Activated CD8-positive, alpha-beta T cell treated with anti-CD3 and anti-CD28 coated beads for 36 hours (primary cell): ENCODE measurements around the gene PORCN. TPM values are rescaled to one million over a fixed set of nuclear protein-coding genes. Genes with fewer than 3 reads are reported as not detected.

Source experiments
- ATAC-seq: fragments of 200-7000 bp; cut with Tn5 transposase; one replicate; pipeline ENCODE4 v1.10.0; 2021; ENCODE audit warnings: mild to moderate bottlenecking, moderate library complexity
- CTCF ChIA-PET: fragments of 350-600 bp; sonication (Branson Sonifier 250); formaldehyde crosslinking; loops from one replicate; lab custom pipeline; 2021; ENCODE audit warnings: antibody characterized with exemption; lab: Charles Lee
- POLR2A ChIA-PET: fragments of 350-600 bp; sonication (Branson Sonifier 250); formaldehyde crosslinking; loops from one replicate; lab custom pipeline; 2021; ENCODE audit warnings: antibody characterized with exemption; lab: Charles Lee
- DNase-seq: peaks from one replicate; pipeline ENCODE4 v3.0.0-alpha.2; 2020
- H3K27ac Mint-ChIP-seq: one replicate; pipeline ENCODE4 v1.8.0; 2021; ENCODE audit warnings: mild to moderate bottlenecking, mixed read lengths
- H3K27me3 Mint-ChIP-seq: one replicate; pipeline ENCODE4 v1.8.0; 2021; ENCODE audit warnings: mixed read lengths
- H3K36me3 Mint-ChIP-seq: one replicate; pipeline ENCODE4 v1.8.0; 2021; ENCODE audit warnings: low read depth, mixed read lengths
- H3K4me1 Mint-ChIP-seq: one replicate; pipeline ENCODE4 v1.8.0; 2021; ENCODE audit warnings: low read depth, mixed read lengths
- H3K4me3 Mint-ChIP-seq: one replicate; pipeline ENCODE4 v1.8.0; 2021; ENCODE audit warnings: mild to moderate bottlenecking, moderate library complexity, mixed read lengths
- H3K9me3 Mint-ChIP-seq: one replicate; pipeline ENCODE4 v1.8.0; 2021; ENCODE audit warnings: mixed read lengths
- CTCF ChIP-seq: fragments of 200-600 bp; IDR thresholded peaks from one replicate; pipeline ENCODE4 v1.8.0; 2022; ENCODE audit warnings: antibody characterized with exemption, mild to moderate bottlenecking
- intact Hi-C: fragments of 100-400 bp; cut with micrococcal nuclease; formaldehyde crosslinking; loops from one replicate; pipeline ENCODE4 v1.10.0; 2022
- total RNA-seq, 2 experiments: library from RNA; stranded (reverse); gene quantifications; one replicate each; pipeline ENCODE4 v1.2.3, GENCODE V29; 2021

Gene PORCN
- total RNA-seq, 2 experiments from 2014 or later: 13.9 to 16.9 TPM

GRCh38 chrX:48511560-48511959 is 2.8 kb downstream of the PORCN start:
- intact Hi-C loops: no loop called here
- POLR2A ChIA-PET: no interaction called here

GRCh38 chrX:48512371-48512935 is 3.7 kb downstream of the PORCN start:
- Mint-ChIP-seq H3K9me3 (no peaks in the 10 kb centered on the region), H3K4me3 (no peak overlapping the region), H3K4me1 (peaks cover 33% of the 10 kb centered on the region), H3K27ac (no peak overlapping the region), H3K36me3 (peaks cover 3% of the 10 kb centered on the region), H3K27me3 (no peaks in the 10 kb centered on the region)
- POLR2A ChIA-PET: no interaction called here
- CTCF ChIA-PET: no interaction called here
- no peak for DNase-seq
- intact Hi-C loops: no loop called here
- TF ChIP-seq CTCF: no peak
- ATAC-seq: no peak

More at GRCh38 chrX:48511560-48511959, 2.8 kb downstream of the PORCN start:
- H3K27me3 Mint-ChIP-seq: no peaks in the 10 kb centered on the region
- no peak for TF ChIP-seq CTCF
- ATAC-seq: no peak
- H3K36me3 Mint-ChIP-seq: peaks cover 3% of the 10 kb centered on the region
- CTCF ChIA-PET: no interaction called here
- DNase-seq: no peak
- H3K4me3 Mint-ChIP-seq: no peak overlapping the region
- H3K4me1 Mint-ChIP-seq: peaks cover 27% of the 10 kb centered on the region
- H3K9me3 Mint-ChIP-seq: no peaks in the 10 kb centered on the region
- H3K27ac Mint-ChIP-seq: no peak overlapping the region

GRCh38 chrX:48513670-48514069 is 4.9 kb downstream of the PORCN start:
- Mint-ChIP-seq H3K4me3 (no peak overlapping the region), H3K4me1 (peaks cover 33% of the 10 kb centered on the region), H3K9me3 (no peaks in the 10 kb centered on the region), H3K36me3 (peaks cover 3% of the 10 kb centered on the region), H3K27ac (no peak overlapping the region), H3K27me3 (no peaks in the 10 kb centered on the region)
- CTCF ChIA-PET: no interaction called here
- ATAC-seq (no peak), DNase-seq (no peak)
- no peak for TF ChIP-seq CTCF
- POLR2A ChIA-PET: no interaction called here
- intact Hi-C loops: no loop called here

- intact Hi-C loops: no loop called here
- ChIA-PET CTCF (no interaction called here), POLR2A (no interaction called here)
- no peak overlapping the region for H3K27ac Mint-ChIP-seq
- H3K9me3 Mint-ChIP-seq: no peaks in the 10 kb centered on the region
- H3K4me1 Mint-ChIP-seq: peaks cover 34% of the 10 kb centered on the region
- H3K27me3 Mint-ChIP-seq: no peaks in the 10 kb centered on the region
- H3K36me3 Mint-ChIP-seq: peaks cover 3% of the 10 kb centered on the region
- ATAC-seq (no peak), DNase-seq (no peak)
- no peak overlapping the region for H3K4me3 Mint-ChIP-seq
- no peak for TF ChIP-seq CTCF
These were observed 5.5 kb downstream of the PORCN start for GRCh38 chrX:48514126-48514806.

- intact Hi-C loops: no loop called here
- ATAC-seq (no peak), DNase-seq (no peak)
- peaks cover 32% of the 10 kb centered on the region for H3K4me1 Mint-ChIP-seq
- H3K9me3 Mint-ChIP-seq: no peaks in the 10 kb centered on the region
- CTCF ChIA-PET: no interaction called here
- POLR2A ChIA-PET: no interaction called here
- no peak overlapping the region for H3K4me3 Mint-ChIP-seq
- H3K27me3 Mint-ChIP-seq: no peaks in the 10 kb centered on the region
- H3K36me3 Mint-ChIP-seq: peaks cover 1% of the 10 kb centered on the region
- H3K27ac Mint-ChIP-seq: peak overlapping the region; percentile 11
- TF ChIP-seq CTCF: no peak
These were observed 6.2 kb downstream of the PORCN start for GRCh38 chrX:48514868-48515460.
